GM21786 (cell line): ENCODE results near the gene MAGEF1.

Experiments used
- ATAC-seq: cut with Tn5 transposase; IDR thresholded peaks from one replicate; pipeline ENCODE4 v1.9.1; 2021; ENCODE audit not compliant: unreplicated experiment

Gene MAGEF1

GRCh38 chr3:184725176-184725719 is 13.4 kb upstream of the MAGEF1 start:
- no peak for ATAC-seq

DNA sequence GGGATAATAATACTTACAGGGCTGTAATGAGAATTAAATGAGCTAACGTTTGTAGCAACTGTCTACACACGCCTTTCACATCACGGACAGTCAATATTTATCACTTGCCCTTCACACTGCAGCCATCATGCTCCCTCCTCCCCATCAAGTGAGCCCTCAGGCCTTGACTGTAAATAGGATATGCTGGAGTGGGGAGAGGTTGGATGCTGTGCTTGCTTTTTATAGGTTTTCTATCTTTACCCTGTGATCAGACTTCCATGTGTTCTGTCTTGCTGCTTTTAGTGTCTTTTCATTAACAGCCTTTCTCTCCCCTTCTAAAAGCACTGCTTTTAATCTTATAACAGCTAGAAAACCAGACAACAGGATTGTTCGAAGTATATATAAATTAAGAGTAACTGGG is 12.8 kb upstream of the MAGEF1 start:
- no peak for ATAC-seq

DNA sequence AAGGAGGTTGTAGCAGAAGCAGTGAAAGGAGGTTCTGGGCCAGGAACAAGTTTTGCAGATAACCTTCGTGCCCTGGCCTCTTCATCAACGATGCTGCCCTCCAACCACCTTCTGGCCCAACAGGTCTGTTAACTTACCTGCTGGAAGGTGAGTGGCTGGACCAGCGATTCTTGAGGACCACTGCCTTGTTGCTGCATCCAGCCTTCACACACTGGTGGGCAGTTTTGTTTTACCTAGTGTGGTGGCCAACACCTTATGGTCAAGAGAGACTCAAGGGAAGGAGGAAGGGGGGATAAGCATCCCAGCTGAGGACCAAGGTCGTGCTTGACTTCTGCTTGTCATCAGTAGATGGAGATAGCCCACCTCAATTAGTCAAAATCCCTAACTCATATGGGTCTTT is 7.8 kb upstream of the MAGEF1 start:
- no peak for ATAC-seq

- ATAC-seq = no peak
Observed at GRCh38 chr3:184718431-184718830, 6.6 kb upstream of the MAGEF1 start.

DNA sequence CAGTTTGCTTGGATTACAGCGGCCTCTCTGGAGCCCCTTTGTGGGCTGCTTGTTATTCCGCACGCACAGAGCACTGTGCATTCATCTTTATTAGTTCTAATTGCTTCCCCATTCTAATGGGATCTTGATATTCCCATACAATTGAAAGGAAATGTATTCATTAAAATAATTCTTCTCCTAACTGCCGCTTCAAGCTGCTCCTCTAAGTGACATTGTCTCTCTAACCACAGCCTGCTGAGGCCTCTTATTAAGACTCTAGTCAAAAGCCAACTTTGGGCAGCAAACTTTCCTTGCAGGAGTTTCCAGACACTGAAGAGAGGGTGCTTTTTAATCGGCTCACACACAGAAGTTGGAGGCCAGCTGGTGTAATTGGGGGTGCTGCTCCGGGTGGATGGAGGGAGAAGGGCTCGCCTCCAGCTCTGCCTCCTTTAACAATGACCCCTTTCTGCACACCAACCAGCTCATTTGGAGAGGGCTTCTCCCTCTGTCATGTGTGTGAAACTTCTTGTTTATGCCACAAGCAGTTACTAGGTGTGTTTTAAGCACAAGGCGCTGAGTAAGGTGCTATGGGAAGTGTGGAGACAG is 5.6 kb upstream of the MAGEF1 start:
- ATAC-seq = no peak

DNA sequence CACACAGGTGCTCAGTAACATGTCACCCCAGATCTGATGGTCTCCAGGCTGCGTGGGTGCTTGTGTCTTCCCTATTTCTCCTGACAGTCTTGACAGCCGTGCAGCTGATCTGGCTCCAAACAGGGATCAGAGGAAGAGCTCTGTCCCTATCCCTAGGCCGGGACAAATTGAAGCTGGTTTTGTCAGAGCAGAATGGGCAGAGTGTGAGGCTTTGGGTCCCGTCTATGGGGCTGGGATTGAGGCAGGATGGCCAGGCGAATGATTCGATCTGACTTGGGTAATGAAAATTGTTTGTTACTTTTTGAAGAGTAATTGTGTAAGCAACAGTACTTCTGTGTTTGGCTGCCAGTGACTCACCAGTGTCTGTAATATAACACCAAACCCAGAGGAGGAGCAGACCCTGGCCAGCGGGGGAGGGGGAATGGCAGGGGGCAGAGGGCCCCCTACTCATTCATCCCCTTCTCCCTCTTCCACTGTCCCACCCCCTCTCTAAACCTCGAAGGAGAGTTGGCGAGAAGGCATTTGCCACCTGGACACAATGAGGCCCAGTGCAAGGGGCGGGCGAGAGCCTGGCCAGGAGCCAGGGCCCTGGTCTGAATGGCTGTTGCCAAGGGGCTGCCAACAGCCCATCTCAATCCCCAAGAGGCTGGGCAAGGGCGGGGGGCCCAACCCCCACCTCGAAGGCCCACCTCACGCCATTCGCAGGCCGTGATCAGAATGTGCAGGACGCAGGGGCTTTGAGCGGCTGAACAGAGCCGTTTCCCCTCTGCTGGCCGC is 4.9 kb upstream of the MAGEF1 start:
- ATAC-seq = no peak

DNA sequence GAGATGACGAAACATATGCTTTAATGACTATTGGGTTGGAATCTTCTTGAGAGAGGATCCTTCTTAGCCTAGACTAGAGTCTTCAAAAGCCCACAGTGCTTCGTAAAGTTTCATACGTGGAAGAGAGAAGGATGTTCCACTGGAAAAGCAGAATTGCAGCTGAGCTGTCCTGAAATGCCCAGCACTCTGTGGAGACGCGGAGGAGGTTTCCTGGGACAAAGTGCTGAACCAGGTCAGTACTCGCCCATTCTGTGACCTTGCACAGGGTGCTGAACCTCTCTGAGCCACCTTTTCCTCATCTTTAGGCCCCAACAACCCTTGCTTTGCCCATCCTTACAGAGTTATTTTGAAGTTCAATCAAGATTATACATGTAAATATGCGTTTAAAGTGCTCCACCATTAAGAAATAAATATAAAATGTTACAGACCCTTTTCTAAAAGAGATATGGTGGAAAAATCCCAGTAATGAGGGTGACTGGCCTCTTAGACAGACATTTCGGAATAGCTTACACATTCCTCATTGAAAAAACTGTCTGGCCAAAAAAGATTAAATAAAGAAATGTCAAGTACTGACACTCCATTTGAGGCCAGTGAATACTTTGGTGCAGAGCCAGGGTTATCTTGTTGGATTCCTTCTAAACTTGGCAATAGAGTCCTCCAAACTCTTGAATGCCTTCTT is 4.2 kb upstream of the MAGEF1 start:
- ATAC-seq = no peak

DNA sequence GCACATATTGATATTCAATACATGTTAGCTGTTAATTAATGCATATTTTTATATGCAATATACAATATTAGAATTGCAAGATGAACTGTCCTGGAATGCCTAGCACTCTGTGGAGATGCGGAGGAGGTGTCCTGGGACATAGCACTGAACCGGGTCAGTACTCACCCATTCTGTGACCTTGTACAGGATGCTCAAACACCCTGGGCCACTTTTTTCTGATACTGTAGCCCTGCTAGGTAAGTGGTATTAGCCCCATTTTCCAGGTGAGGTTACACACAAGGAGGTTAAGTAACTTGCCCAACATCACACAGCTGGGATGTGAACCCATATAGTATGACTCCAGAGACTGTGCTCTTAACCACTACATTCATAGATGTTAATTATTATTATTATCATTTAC is 1.7 kb upstream of the MAGEF1 start:
- no peak for ATAC-seq

DNA sequence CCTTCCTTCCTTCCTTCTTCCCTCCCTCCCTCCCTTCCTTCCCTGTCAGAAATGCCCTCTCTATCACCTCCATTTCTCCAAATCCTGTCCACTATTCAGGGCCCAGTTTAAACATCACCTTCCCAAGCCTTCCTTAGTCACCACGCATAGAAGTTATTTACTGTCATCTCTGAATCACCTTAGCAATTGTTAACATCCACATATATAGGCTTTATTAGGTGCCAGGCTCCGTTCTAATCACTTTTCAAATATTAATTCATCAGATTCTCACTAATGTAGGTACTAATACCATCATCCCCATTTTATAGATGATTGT is 1.1 kb upstream of the MAGEF1 start:
- ATAC-seq = no peak

GRCh38 chr3:184712248-184713039 is 580 bp upstream of the MAGEF1 start:
- peak; percentile 19 for ATAC-seq

- ATAC-seq = peak; percentile 51
Observed at GRCh38 chr3:184710870-184711492, 883 bp downstream of the MAGEF1 start.

GRCh38 chr3:184703657-184704056 is 8.2 kb downstream of the MAGEF1 start:
- ATAC-seq = no peak

- no peak for ATAC-seq
Observed at GRCh38 chr3:184700759-184701158, 11.1 kb downstream of the MAGEF1 start.

- ATAC-seq = no peak
Observed at GRCh38 chr3:184697845-184698244, 14.0 kb downstream of the MAGEF1 start.

DNA sequence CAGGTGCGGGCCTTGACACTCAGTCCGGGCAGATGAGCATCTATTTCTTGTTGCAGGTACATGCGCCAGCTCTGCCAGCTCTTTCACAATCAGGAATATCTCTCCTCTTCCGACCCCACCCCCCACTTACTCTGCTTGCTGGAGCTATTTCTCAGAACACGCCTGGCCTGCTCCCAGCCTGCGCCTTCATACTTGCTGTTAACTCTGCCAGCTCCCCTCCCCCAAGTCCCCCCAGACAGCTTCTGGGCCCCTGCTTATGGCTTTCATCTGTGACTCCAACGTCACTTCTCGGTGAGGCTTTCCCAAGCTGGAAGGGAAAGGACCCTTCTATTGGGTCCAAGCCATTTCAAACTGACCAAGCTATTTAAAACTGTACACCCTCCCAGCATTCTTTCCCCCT is 15.2 kb downstream of the MAGEF1 start:
- no peak for ATAC-seq

GRCh38 chr3:184694716-184695115 is 17.1 kb downstream of the MAGEF1 start:
- ATAC-seq = no peak

GRCh38 chr3:184694133-184694665 is 17.7 kb downstream of the MAGEF1 start:
- ATAC-seq = no peak

DNA sequence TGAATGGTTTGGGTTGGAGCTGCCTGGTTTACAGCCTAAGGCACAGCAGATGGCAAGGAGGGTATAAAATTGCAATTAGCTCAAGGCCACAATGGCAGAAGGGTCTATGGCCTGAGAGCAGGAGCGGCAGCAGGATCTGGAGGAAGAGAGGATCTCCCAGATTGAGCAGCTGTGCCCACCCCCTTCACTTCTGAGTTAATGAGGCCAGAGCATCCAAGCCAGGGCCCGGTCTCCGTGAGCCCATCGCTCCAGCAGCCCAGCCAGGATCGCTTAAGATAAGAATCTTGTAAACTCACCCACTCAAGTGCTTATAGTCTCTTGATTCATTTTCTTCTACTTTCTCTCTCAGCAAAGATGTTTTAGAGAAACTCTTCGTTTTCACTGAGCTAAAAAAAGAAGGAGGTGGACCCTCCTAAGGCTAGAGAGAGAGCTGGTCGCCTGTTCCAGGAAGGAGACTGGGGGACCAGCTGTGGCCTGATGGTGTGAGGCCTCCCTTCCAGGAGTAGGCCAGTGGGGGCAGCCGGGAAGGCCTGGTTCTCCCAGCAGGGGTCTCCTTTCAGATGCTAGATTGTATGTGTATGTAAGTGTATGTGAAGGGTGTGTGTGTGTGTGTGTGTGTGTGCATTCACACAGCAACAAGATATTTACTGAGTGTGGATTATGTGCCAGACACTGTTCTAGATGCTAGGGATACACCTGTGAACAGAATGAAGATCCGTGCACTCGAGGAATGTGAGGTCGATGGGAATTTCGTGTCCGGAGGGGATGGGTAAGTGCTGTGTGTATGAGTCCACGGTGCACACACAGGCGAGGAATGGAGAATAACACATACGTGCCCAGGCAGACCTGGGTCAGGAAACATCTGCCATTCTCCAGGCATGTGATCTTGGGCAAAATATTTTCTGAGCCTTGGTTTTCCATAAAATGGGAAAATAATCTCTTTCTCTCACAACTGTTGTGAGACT is 18.6 kb downstream of the MAGEF1 start:
- no peak for ATAC-seq

DNA sequence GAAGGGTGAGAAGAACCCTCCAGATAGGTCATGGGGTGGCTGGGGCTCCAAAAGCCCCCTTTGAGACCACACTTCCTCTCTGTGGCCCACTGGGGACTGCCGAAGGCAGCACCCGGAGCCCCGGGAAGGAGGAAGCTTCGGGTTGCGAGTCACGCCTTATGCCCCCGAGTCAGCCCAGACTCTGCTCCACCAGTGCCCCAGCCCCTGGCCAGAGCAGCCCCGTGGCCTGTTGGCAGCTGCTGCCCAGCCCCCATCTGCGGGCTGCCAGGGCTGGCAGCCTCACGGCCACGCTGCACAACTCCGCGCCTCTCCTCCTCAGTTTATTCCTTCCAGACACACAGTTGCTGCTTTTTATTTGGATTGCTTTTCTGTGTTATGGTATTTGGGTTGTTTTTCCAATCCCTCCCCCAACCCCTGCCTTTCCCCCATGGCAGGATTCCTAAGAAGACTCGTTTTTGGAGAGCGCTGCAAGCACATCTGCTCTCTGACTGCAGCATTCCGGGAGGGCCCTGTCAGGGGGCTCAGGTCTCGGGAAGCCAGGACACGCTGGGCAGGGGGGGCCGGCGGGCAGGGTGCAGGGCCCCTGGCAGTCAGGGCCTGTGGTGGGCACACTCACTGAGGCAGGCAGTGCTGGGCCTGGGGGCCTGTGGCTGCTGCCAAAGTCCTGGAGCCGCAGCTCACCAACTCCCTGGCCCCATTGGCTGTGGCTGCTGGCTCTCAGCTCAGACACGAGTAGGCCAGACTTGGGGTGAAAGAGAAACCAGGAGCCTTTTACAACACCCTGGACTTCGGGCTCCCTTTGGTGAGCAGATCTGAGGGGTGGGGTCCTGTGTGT is 20.2 kb downstream of the MAGEF1 start:
- ATAC-seq = no peak
